Thoracic aorta (tissue), 2 donors: Measurements from ENCODE around the gene KDM7A. TPM values are rescaled to one million over a fixed set of nuclear protein-coding genes. Genes with fewer than 3 reads are reported as not detected.
"Not testable (repeated sequence)": the region's sequence is repeated elsewhere in the genome, so short reads cannot be mapped to it uniquely, and the experiment has no call there.

Experiments
- ATAC-seq: fragments of 150-250 bp; one replicate; pipeline ENCODE4 v1.8.0; 2017; ENCODE audit warnings: low read depth; ENCODE audit not compliant: insufficient number of reproducible peaks, low FRiP score
- DNase-seq: peaks from one replicate; pipeline ENCODE4 v3.0.0-alpha.2; 2020; ENCODE audit warnings: low spot score
- H3K27ac ChIP-seq, 2 donors: fragments of 200-600 bp; sonication (generic); 1 replicate in 1 of 2; 2 replicates in 1 of 2; pipeline ENCODE4 v1.5.1; 2016; ENCODE audit warnings: mild to moderate bottlenecking in 2 of 2, moderate library complexity in 2 of 2
- H3K27me3 ChIP-seq: fragments of 200-600 bp; sonication (generic); replicated peaks from 2 replicates; pipeline ENCODE4 v1.6.0; 2016; ENCODE audit warnings: mild to moderate bottlenecking; ENCODE audit not compliant: insufficient read depth
- H3K36me3 ChIP-seq: fragments of 200-600 bp; sonication (generic); one replicate; pipeline ENCODE4 v1.5.1; 2016
- H3K4me1 ChIP-seq, 2 donors: fragments of 200-600 bp; sonication (generic); 1 replicate in 1 of 2; 2 replicates in 1 of 2; pipeline versions ENCODE4 v1.5.1 to v1.6.0; 2016; ENCODE audit warnings: low read depth in 2 of 2, mild to moderate bottlenecking in 1 of 2; ENCODE audit not compliant: control insufficient read depth in 1 of 2
- H3K4me3 ChIP-seq: fragments of 200-600 bp; sonication (generic); 2 replicates; pipeline ENCODE4 v1.5.1; 2016; ENCODE audit warnings: mild to moderate bottlenecking
- H3K9me3 ChIP-seq: fragments of 200-600 bp; sonication (generic); 2 replicates; pipeline ENCODE4 v1.5.1; 2016
- total RNA-seq, 2 donors: library from RNA; depleted of rRNA; stranded (reverse); fragments of >200 nt; gene quantifications; one replicate each; pipeline versions ENCODE4 v1.1.0 to v1.2.3, GENCODE V29; 2016
- TF ChIP-seq, protein P1 (sequence below): fragments of 200-600 bp; sonication (generic); IDR thresholded peaks from one replicate; pipeline ENCODE4 v1.5.1; 2019; ENCODE audit warnings: antibody characterized with exemption

The KDM7A gene
- total RNA-seq, 2 donors from 2014 or later: 27.9 to 42.7 TPM

GRCh38 chr7:140206616-140207389, 30.0 kb upstream of the KDM7A start:
- no peaks in the 10 kb centered on the region for H3K36me3 ChIP-seq
- H3K9me3 ChIP-seq: no peaks in the 10 kb centered on the region
- H3K4me3 ChIP-seq: no peak overlapping the region
- no peaks in the 10 kb centered on the region for H3K4me1 ChIP-seq
- no peaks in the 10 kb centered on the region for H3K27me3 ChIP-seq
- H3K27ac ChIP-seq: no peak overlapping the region
- DNase-seq: no peak
- TF ChIP-seq, protein P1, sequence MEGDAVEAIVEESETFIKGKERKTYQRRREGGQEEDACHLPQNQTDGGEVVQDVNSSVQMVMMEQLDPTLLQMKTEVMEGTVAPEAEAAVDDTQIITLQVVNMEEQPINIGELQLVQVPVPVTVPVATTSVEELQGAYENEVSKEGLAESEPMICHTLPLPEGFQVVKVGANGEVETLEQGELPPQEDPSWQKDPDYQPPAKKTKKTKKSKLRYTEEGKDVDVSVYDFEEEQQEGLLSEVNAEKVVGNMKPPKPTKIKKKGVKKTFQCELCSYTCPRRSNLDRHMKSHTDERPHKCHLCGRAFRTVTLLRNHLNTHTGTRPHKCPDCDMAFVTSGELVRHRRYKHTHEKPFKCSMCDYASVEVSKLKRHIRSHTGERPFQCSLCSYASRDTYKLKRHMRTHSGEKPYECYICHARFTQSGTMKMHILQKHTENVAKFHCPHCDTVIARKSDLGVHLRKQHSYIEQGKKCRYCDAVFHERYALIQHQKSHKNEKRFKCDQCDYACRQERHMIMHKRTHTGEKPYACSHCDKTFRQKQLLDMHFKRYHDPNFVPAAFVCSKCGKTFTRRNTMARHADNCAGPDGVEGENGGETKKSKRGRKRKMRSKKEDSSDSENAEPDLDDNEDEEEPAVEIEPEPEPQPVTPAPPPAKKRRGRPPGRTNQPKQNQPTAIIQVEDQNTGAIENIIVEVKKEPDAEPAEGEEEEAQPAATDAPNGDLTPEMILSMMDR: no peak
- ATAC-seq: no peak

DNA sequence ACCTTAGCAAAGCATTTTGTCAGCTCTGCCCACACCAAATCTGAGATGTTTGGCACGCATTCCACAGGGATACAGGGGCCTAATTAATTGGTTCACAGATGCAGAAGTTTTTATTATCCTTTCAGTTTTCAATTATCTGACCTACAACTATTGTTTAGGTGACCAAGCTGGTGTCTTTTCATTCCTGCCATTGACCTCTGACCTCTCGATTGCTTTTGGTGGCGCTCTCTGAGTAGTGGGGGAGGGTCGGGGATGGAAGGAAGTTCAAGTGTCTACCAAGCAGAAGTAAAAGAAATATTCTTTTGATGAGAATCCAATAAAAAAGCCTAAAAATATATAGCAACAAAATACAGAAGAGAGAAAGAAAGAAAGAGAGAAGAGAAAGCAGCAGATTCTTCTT, 28.8 kb upstream of the KDM7A start:
- no peak for DNase-seq
- Histone ChIP-seq H3K4me1 (no peaks in the 10 kb centered on the region), H3K9me3 (no peaks in the 10 kb centered on the region), H3K27me3 (no peaks in the 10 kb centered on the region), H3K27ac (no peak overlapping the region), H3K4me3 (no peak overlapping the region), H3K36me3 (no peaks in the 10 kb centered on the region)
- no peak for ATAC-seq
- TF ChIP-seq, protein P1: no peak

- TF ChIP-seq, protein P1: no peak
- Histone ChIP-seq H3K9me3 (no peaks in the 10 kb centered on the region), H3K36me3 (no peaks in the 10 kb centered on the region), H3K27me3 (no peaks in the 10 kb centered on the region), H3K4me3 (no peak overlapping the region), H3K4me1 (peaks cover 5 to 19% of the 10 kb centered on the region in 2 donors), H3K27ac (no peak overlapping the region)
- ATAC-seq (no peak), DNase-seq (no peak)
Measured at GRCh38 chr7:140203556-140203955, 26.8 kb upstream of the KDM7A start.

GRCh38 chr7:140202942-140203341, 26.2 kb upstream of the KDM7A start:
- not testable (repeated sequence) for H3K27me3 ChIP-seq, H3K4me3 ChIP-seq, H3K36me3 ChIP-seq, H3K9me3 ChIP-seq, DNase-seq, ATAC-seq, H3K27ac ChIP-seq
- peaks cover 5 to 19% of the 10 kb centered on the region in 2 donors for H3K4me1 ChIP-seq

GRCh38 chr7:140201393-140201792, 24.6 kb upstream of the KDM7A start:
- H3K9me3 ChIP-seq: no peaks in the 10 kb centered on the region
- H3K4me3 ChIP-seq: no peak overlapping the region
- no peak for DNase-seq
- H3K27ac ChIP-seq: no peak overlapping the region
- H3K27me3 ChIP-seq: no peaks in the 10 kb centered on the region
- TF ChIP-seq, protein P1: no peak
- H3K36me3 ChIP-seq: no peaks in the 10 kb centered on the region
- ATAC-seq: no peak
- peaks cover 5 to 19% of the 10 kb centered on the region in 2 donors for H3K4me1 ChIP-seq
